SH-SY5Y (cell line): ENCODE measurements around the gene FUCA2.

Experiments used
- GATA2 ChIP-seq: IDR thresholded peaks from 2 replicates; pipeline ENCODE4 v1.6.1; 2011; ENCODE audit warnings: mild to moderate bottlenecking, low read depth, low read length
- GATA3 ChIP-seq: IDR thresholded peaks from 2 replicates; pipeline ENCODE4 v1.6.1; 2011; ENCODE audit warnings: low read depth, mild to moderate bottlenecking, low read length, moderate library complexity

DNA sequence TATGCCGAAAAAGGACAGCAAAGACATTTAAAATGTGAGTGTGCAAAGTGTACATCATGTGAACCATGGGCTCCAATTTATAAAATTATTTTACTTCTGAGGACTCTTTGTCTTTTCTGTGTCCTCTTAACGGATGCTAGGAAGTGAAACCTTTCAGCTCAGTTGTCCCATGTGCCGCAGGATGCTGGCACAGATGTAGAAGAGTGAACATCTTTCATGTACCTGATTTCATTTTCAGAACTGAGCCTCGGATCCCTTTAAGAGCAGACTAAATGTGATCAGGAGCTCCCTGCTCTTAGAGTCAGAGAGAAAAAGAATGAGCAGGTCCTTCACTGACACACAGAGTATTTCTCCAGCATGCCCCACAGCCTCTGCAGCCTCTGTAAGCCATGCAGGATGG lies 27.6 kb upstream of the FUCA2 start:
- TF ChIP-seq GATA2, result no peak
- no peak for TF ChIP-seq GATA3
